ENCODE results near the gene NME3.

Gene NME3

GRCh38 chr16:1757714-1758461 is 13.5 kb downstream of the NME3 start:
- no peak for DNase-seq
- Histone ChIP-seq H3K4me3 (ENCODE audit: low read depth, low read length) (no peak overlapping the region), H3K27me3 (replicated peaks) (no peaks in the 10 kb centered on the region), H3K36me3 (replicated peaks) (peaks cover 59% of the 10 kb centered on the region), H3K27ac (no peak overlapping the region)
- in situ Hi-C loops (cut with HindIII; ENCODE audit: low pct_ligation_motif_present, low sequenced_read_pairs) = no loop called here
- TF ChIP-seq, protein P1, sequence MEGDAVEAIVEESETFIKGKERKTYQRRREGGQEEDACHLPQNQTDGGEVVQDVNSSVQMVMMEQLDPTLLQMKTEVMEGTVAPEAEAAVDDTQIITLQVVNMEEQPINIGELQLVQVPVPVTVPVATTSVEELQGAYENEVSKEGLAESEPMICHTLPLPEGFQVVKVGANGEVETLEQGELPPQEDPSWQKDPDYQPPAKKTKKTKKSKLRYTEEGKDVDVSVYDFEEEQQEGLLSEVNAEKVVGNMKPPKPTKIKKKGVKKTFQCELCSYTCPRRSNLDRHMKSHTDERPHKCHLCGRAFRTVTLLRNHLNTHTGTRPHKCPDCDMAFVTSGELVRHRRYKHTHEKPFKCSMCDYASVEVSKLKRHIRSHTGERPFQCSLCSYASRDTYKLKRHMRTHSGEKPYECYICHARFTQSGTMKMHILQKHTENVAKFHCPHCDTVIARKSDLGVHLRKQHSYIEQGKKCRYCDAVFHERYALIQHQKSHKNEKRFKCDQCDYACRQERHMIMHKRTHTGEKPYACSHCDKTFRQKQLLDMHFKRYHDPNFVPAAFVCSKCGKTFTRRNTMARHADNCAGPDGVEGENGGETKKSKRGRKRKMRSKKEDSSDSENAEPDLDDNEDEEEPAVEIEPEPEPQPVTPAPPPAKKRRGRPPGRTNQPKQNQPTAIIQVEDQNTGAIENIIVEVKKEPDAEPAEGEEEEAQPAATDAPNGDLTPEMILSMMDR (IDR thresholded peaks at IDR 0.05; ENCODE audit: low read depth, low read length, missing control alignments) = no peak

DNA sequence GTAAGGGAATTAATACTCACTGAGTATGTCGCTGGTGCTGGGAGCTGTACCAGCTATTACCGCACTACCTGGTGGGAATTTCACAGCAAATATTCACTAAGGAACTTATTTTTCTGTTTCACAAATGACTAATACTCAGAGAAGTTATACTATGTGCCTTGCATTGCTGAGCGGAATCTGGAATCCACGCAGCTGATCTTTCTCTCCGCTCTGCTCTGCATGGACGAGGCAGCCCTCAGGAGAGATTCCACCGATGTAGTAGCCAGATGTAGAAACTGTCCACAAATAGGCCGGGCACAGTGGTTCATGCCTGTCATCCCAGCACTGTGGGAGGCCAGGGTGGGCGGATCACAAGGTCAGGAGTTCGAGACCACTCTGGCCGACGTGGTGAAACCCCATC is 17.1 kb downstream of the NME3 start:
- in situ Hi-C loops (cut with HindIII; ENCODE audit: low pct_ligation_motif_present, low sequenced_read_pairs) = no loop called here
- Histone ChIP-seq H3K27ac (no peak overlapping the region), H3K36me3 (replicated peaks) (peaks cover 50% of the 10 kb centered on the region), H3K4me3 (ENCODE audit: low read depth, low read length) (no peak overlapping the region), H3K27me3 (replicated peaks) (no peaks in the 10 kb centered on the region)
- no peak for DNase-seq
- TF ChIP-seq, protein P1 (IDR thresholded peaks at IDR 0.05; ENCODE audit: low read depth, low read length, missing control alignments) = no peak

GRCh38 chr16:1752853-1753252 is 18.5 kb downstream of the NME3 start:
- H3K36me3 ChIP-seq (replicated peaks) = peaks cover 54% of the 10 kb centered on the region
- in situ Hi-C loops (cut with HindIII; ENCODE audit: low pct_ligation_motif_present, low sequenced_read_pairs) = no loop called here

GRCh38 chr16:1751946-1752345 is 19.4 kb downstream of the NME3 start:
- no peaks in the 10 kb centered on the region for H3K27me3 ChIP-seq (replicated peaks)
- DNase-seq = no peak
- TF ChIP-seq, protein P1 (IDR thresholded peaks at IDR 0.05; ENCODE audit: low read depth, low read length, missing control alignments) = no peak
- H3K27ac ChIP-seq = no peak overlapping the region
- no peak overlapping the region for H3K4me3 ChIP-seq (ENCODE audit: low read depth, low read length)
- H3K36me3 ChIP-seq (replicated peaks) = peaks cover 50% of the 10 kb centered on the region
- in situ Hi-C loops (cut with HindIII; ENCODE audit: low pct_ligation_motif_present, low sequenced_read_pairs) = no loop called here

More at GRCh38 chr16:1752853-1753252, 18.5 kb downstream of the NME3 start:
- DNase-seq = no peak
- H3K4me3 ChIP-seq (ENCODE audit: low read depth, low read length) = no peak overlapping the region
- no peaks in the 10 kb centered on the region for H3K27me3 ChIP-seq (replicated peaks)
- no peak overlapping the region for H3K27ac ChIP-seq
- TF ChIP-seq, protein P1 (IDR thresholded peaks at IDR 0.05; ENCODE audit: low read depth, low read length, missing control alignments) = no peak

- Histone ChIP-seq H3K36me3 (replicated peaks) (peaks cover 41% of the 10 kb centered on the region), H3K27ac (no peak overlapping the region), H3K27me3 (replicated peaks) (no peaks in the 10 kb centered on the region), H3K4me3 (ENCODE audit: low read depth, low read length) (no peak overlapping the region)
- TF ChIP-seq, protein P1 (IDR thresholded peaks at IDR 0.05; ENCODE audit: low read depth, low read length, missing control alignments) = no peak
- in situ Hi-C loops (cut with HindIII; ENCODE audit: low pct_ligation_motif_present, low sequenced_read_pairs) = no loop called here
- no peak for DNase-seq
These were observed 21.9 kb downstream of the NME3 start for GRCh38 chr16:1749152-1750117.
